HepG2 (cell line): ENCODE results near the gene GNB3. TPM values are rescaled to one million over a fixed set of nuclear protein-coding genes. Genes with fewer than 3 reads are reported as not detected.

Experiments used
- ASH2L ChIP-seq: fragments of 300-600, 200-600 bp; sonication (generic); IDR thresholded peaks from 2 replicates; pipeline ENCODE4 v1.7.0; 2017; ENCODE audit warnings: low read depth, mild to moderate bottlenecking, moderate library complexity, mixed read lengths, low read length; ENCODE audit not compliant: insufficient read length
- DMAP1 ChIP-seq: IDR thresholded peaks from 2 replicates; pipeline ENCODE4 v1.6.1; 2016
- FOXP1 ChIP-seq, 2 experiments: fragments of 450-650 bp in 1 of 2; IDR thresholded peaks; 2 replicates each; pipeline ENCODE4 v1.6.1; 2017 to 2018; ENCODE audit warnings: antibody characterized with exemption in 1 of 2
- HMG20A ChIP-seq: IDR thresholded peaks from 2 replicates; pipeline ENCODE4 v1.6.1; 2016; ENCODE audit warnings: borderline replicate concordance
- IRX3 ChIP-seq: sonication (generic); formaldehyde crosslinking; IDR thresholded peaks from 2 replicates; pipeline ENCODE4 v1.8.1; 2023; ENCODE audit warnings: mild to moderate bottlenecking, low read depth, missing genetic modification reagents, borderline replicate concordance
- MED8 ChIP-seq: sonication (generic); formaldehyde crosslinking; IDR thresholded peaks from 2 replicates; pipeline ENCODE4 v1.8.1; 2023; ENCODE audit warnings: mild to moderate bottlenecking, missing genetic modification reagents; ENCODE audit not compliant: insufficient replicate concordance
- MXI1 ChIP-seq: IDR thresholded peaks from 3 replicates; pipeline ENCODE4 v1.6.1; 2012; ENCODE audit warnings: low read depth, low read length, inconsistent platforms, borderline replicate concordance
- NAIF1 ChIP-seq: sonication (generic); formaldehyde crosslinking; IDR thresholded peaks from 2 replicates; pipeline ENCODE4 v1.5.0; 2020; ENCODE audit warnings: mild to moderate bottlenecking, missing genetic modification reagents, borderline replicate concordance
- PTBP1 ChIP-seq: fragments of 200-400 bp; formaldehyde crosslinking; IDR thresholded peaks from 2 replicates; pipeline ENCODE4 v1.6.1; 2018; ENCODE audit warnings: low read length, low read depth; ENCODE audit not compliant: poor library complexity, severe bottlenecking
- SRSF1 ChIP-seq: fragments of 200-400 bp; formaldehyde crosslinking; optimal IDR thresholded peaks from 2 replicates; pipeline ENCODE3; 2017; ENCODE audit warnings: mild to moderate bottlenecking, low read depth, low read length, moderate library complexity
- YEATS4 ChIP-seq: sonication (generic); formaldehyde crosslinking; IDR thresholded peaks from 2 replicates; pipeline ENCODE4 v1.4.0; 2020; ENCODE audit warnings: missing genetic modification reagents, borderline replicate concordance
- ZBTB2 ChIP-seq: sonication (generic); formaldehyde crosslinking; IDR thresholded peaks from 2 replicates; pipeline ENCODE4 v1.8.0; 2022; ENCODE audit warnings: low read depth, missing genetic modification reagents
- ZBTB33 ChIP-seq: sonication (generic); formaldehyde crosslinking; IDR thresholded peaks from 2 replicates; pipeline ENCODE4 v1.4.0; 2020; ENCODE audit warnings: missing genetic modification reagents
- ZBTB37 ChIP-seq: sonication (generic); formaldehyde crosslinking; IDR thresholded peaks from 2 replicates; pipeline ENCODE4 v1.4.0; 2020; ENCODE audit warnings: mild to moderate bottlenecking, missing genetic modification reagents
- ZBTB38 ChIP-seq: sonication (generic); formaldehyde crosslinking; IDR thresholded peaks from 2 replicates; pipeline ENCODE4 v1.5.1; 2020; ENCODE audit warnings: mild to moderate bottlenecking, missing genetic modification reagents
- ZNF468 ChIP-seq: sonication (generic); formaldehyde crosslinking; IDR thresholded peaks from 2 replicates; pipeline ENCODE4 v1.8.0; 2022; ENCODE audit warnings: mild to moderate bottlenecking, moderate library complexity, missing genetic modification reagents
- ZNF543 ChIP-seq: sonication (generic); formaldehyde crosslinking; IDR thresholded peaks from 2 replicates; pipeline ENCODE4 v1.4.0; 2020; ENCODE audit warnings: mild to moderate bottlenecking, missing genetic modification reagents
- ZNF556 ChIP-seq: sonication (generic); formaldehyde crosslinking; IDR thresholded peaks from 2 replicates; pipeline ENCODE4 v1.4.0; 2020; ENCODE audit warnings: mild to moderate bottlenecking, missing genetic modification reagents, borderline replicate concordance
- ZNF563 ChIP-seq: sonication (generic); formaldehyde crosslinking; IDR thresholded peaks from 2 replicates; pipeline ENCODE4 v1.8.0; 2022; ENCODE audit warnings: mild to moderate bottlenecking, moderate library complexity, missing genetic modification reagents
- ZNF710 ChIP-seq: sonication (generic); formaldehyde crosslinking; IDR thresholded peaks from 2 replicates; pipeline ENCODE4 v1.5.0; 2020; ENCODE audit warnings: mild to moderate bottlenecking, missing genetic modification reagents, borderline replicate concordance
- ZNF776 ChIP-seq: sonication (generic); formaldehyde crosslinking; IDR thresholded peaks from 2 replicates; pipeline ENCODE4 v1.4.0; 2020; ENCODE audit warnings: mild to moderate bottlenecking, missing genetic modification reagents
- ZSCAN12 ChIP-seq: sonication (generic); formaldehyde crosslinking; IDR thresholded peaks from 2 replicates; pipeline ENCODE4 v1.9.0; 2021; ENCODE audit warnings: mild to moderate bottlenecking, missing genetic modification reagents
- polyA plus RNA-seq, 8 experiments: library from polyadenylated mRNA; depleted of rRNA in 3 of 8; stranded (reverse) in 7 of 8; unstranded in 1 of 8; fragments of >200 nt; fragmentation: Illumina TruSeq in 4 of 8; extraction: Trizol in 4 of 8; gene quantifications; 2 replicates each; pipeline versions ENCODE4 v1.2.1 to v1.2.3, GENCODE V29; 2011 to 2016; ENCODE audit warnings: low read depth in 4 of 8, missing spikeins in 1 of 8, mixed read lengths in 1 of 8; ENCODE audit not compliant: insufficient read depth in 1 of 8
- total RNA-seq, 5 experiments: library from RNA; depleted of rRNA; stranded (reverse); fragments of >200 nt; fragmentation: Illumina TruSeq; extraction: Trizol; gene quantifications; 2 replicates each; pipeline ENCODE4 v1.2.3, GENCODE V29; 2016; ENCODE audit warnings: low read depth in 1 of 5

Gene GNB3
- total and polyA plus RNA-seq, 2 of the 13 experiments (the other 11 are each of a cell fraction or from before 2014, with no cell fraction given), result 1.3 to 3.6 TPM

- no peak for TF ChIP-seq HMG20A (CRISPR knock-in tag)
- 0 out of 2 replicates have a peak, but pooled peaks have one; percentile 11 for TF ChIP-seq ZBTB33 (CRISPR knock-in tag)
- peak; percentile 55; the same call in 1 of the 2 replicates for TF ChIP-seq ZNF543 (CRISPR knock-in tag)
- peak; percentile 48; the same call in 1 of the 2 replicates for TF ChIP-seq ZBTB37
- TF ChIP-seq IRX3 (CRISPR knock-in tag), result no peak
- TF ChIP-seq MED8, result peak; percentile 79
- no peak for TF ChIP-seq FOXP1 (IDR thresholded peaks at IDR 0.05)
- TF ChIP-seq FOXP1 (CRISPR knock-in tag; IDR thresholded peaks at IDR 0.05), result 0 out of 2 replicates have a peak, but pooled peaks have one; percentile 9
- peak; percentile 37; the same call in 1 of the 2 replicates for TF ChIP-seq ZNF556 (CRISPR knock-in tag)
- TF ChIP-seq ZBTB2, result no peak
- 0 out of 2 replicates have a peak, but pooled peaks have one; percentile 72 for TF ChIP-seq ZNF468 (CRISPR knock-in tag)
- TF ChIP-seq SRSF1, result peak; percentile 42
- 0 out of 2 replicates have a peak, but pooled peaks have one; percentile 24 for TF ChIP-seq ZBTB38 (CRISPR knock-in tag)
- no peak for TF ChIP-seq MXI1
- TF ChIP-seq YEATS4 (CRISPR knock-in tag), result peak; percentile 78
- peak; percentile 17; the same call in 1 of the 2 replicates for TF ChIP-seq NAIF1 (CRISPR knock-in tag)
- TF ChIP-seq ZNF776 (CRISPR knock-in tag), result peak; percentile 44
- TF ChIP-seq ZSCAN12, result no peak
- TF ChIP-seq ZNF563 (CRISPR knock-in tag), result 0 out of 2 replicates have a peak, but pooled peaks have one; percentile 23
- TF ChIP-seq DMAP1, result peak; percentile 89
- no peak for TF ChIP-seq PTBP1
- peak; percentile 70 for TF ChIP-seq ZNF710 (CRISPR knock-in tag)
- TF ChIP-seq ASH2L, result peak; percentile 67
These were observed 11.8 kb upstream of the GNB3 start (continued) for GRCh38 chr12:6828781-6829535.
